Measurements from ENCODE around the gene ADAMTS16. TPM values are rescaled to one million over a fixed set of nuclear protein-coding genes. Genes with fewer than 3 reads are reported as not detected.

ADAMTS16 gene
- total and polyA plus RNA-seq, 9 of the 15 experiments (the other 6 are each of a cell fraction or from before 2014, with no cell fraction given) = not detected

DNA sequence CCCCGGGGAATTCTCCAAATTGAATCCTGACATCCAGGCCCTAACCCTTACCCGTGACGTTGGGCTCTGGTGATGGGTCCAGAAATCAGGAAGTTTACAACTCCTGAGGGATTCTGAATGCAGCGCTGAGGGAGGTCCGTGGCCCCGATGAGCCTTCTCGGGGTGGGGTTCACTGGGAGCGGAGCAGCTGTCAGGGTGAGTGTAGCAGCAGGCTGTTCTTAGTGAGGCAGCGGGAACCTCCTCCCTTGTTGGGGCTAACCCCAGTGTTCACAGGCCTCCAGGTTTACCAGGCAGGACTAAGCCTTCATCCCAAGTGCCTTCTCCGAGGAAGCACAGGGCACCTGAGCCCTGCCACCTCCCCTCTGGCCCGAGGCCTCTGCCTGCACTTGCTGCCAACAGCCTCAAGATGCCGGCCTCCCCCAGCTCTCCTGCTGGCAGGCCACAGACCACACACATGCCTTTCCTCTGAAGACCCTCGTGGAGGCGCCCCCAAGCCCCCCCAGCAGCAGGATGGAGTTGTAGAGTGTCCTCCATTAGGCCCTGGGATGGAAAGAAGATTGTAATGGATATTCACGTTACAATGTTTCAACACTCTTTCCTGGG, 7.3 kb upstream of the ADAMTS16 start:
- FAIRE-seq = no peak
- CTCF ChIA-PET (ENCODE audit: low intra/inter-chr PET ratio) = no interaction called here
- no peak for DNase-seq (ENCODE audit: extremely low read depth in 1 of 4, low spot score in 3 of 4)
- Histone ChIP-seq H3K9me1 (ENCODE audit: control insufficient read depth, insufficient read depth, low read length) (no peaks in the 10 kb centered on the region), H3K36me3 (ENCODE audit: control insufficient read depth, insufficient read depth, low read length) (no peaks in the 10 kb centered on the region), H3K4me1 (replicated peaks in 1 of 2; ENCODE audit: control insufficient read depth in 2 of 2, insufficient read depth in 2 of 2, low read length in 2 of 2) (no peaks in the 10 kb centered on the region), H3K27ac (ENCODE audit: extremely low read depth, low read depth, low read length) (no peak overlapping the region), H3K9ac (ENCODE audit: insufficient read depth in 1 of 2, low read depth in 2 of 2, low read length in 2 of 2) (no peak overlapping the region; a peak in 1 of 4 replicates), H2AFZ (ENCODE audit: low read depth, low read length) (no peak overlapping the region), H4K20me1 (replicated peaks; ENCODE audit: control insufficient read depth, insufficient read depth, low read length) (no peaks in the 10 kb centered on the region), H3K79me2 (ENCODE audit: control insufficient read depth, insufficient read depth, low read length) (no peaks in the 10 kb centered on the region), H3K4me2 (ENCODE audit: insufficient read depth, low read length) (no peak overlapping the region), H3K9me3 (replicated peaks; ENCODE audit: control insufficient read depth, insufficient read depth, low read depth, low read length) (no peaks in the 10 kb centered on the region), H3K4me3 (no peak overlapping the region), H3K27me3 (ENCODE audit: control insufficient read depth in 2 of 2, insufficient read depth in 2 of 2, low read length in 2 of 2) (peaks cover 0 to 27% of the 10 kb centered on the region in 2 experiments; a peak in 3 of 5 replicates)
- intact Hi-C loops (cut with micrococcal nuclease) = no loop called here
- WGBS (ENCODE audit: insufficient coverage, low coverage, missing lambda C conversion rate) = 4% methylated on average over 15 of the region's 15 CpGs
- in situ Hi-C loops (cut with MboI) = no loop called here
- POLR2A ChIA-PET = no interaction called here
- no peak for ATAC-seq
- no TSS peak for BruUV-seq (replicated peaks)
- TF ChIP-seq NFXL1 (CRISPR knock-in tag; IDR thresholded peaks at IDR 0.05) = no peak
- TF ChIP-seq, protein P1, sequence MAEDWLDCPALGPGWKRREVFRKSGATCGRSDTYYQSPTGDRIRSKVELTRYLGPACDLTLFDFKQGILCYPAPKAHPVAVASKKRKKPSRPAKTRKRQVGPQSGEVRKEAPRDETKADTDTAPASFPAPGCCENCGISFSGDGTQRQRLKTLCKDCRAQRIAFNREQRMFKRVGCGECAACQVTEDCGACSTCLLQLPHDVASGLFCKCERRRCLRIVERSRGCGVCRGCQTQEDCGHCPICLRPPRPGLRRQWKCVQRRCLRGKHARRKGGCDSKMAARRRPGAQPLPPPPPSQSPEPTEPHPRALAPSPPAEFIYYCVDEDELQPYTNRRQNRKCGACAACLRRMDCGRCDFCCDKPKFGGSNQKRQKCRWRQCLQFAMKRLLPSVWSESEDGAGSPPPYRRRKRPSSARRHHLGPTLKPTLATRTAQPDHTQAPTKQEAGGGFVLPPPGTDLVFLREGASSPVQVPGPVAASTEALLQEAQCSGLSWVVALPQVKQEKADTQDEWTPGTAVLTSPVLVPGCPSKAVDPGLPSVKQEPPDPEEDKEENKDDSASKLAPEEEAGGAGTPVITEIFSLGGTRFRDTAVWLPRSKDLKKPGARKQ (CRISPR knock-in tag; IDR thresholded peaks at IDR 0.05) = no peak
- TF ChIP-seq RFX5 (IDR thresholded peaks at IDR 0.05; ENCODE audit: low read depth, low read length) = no peak
- TF ChIP-seq, protein P2, sequence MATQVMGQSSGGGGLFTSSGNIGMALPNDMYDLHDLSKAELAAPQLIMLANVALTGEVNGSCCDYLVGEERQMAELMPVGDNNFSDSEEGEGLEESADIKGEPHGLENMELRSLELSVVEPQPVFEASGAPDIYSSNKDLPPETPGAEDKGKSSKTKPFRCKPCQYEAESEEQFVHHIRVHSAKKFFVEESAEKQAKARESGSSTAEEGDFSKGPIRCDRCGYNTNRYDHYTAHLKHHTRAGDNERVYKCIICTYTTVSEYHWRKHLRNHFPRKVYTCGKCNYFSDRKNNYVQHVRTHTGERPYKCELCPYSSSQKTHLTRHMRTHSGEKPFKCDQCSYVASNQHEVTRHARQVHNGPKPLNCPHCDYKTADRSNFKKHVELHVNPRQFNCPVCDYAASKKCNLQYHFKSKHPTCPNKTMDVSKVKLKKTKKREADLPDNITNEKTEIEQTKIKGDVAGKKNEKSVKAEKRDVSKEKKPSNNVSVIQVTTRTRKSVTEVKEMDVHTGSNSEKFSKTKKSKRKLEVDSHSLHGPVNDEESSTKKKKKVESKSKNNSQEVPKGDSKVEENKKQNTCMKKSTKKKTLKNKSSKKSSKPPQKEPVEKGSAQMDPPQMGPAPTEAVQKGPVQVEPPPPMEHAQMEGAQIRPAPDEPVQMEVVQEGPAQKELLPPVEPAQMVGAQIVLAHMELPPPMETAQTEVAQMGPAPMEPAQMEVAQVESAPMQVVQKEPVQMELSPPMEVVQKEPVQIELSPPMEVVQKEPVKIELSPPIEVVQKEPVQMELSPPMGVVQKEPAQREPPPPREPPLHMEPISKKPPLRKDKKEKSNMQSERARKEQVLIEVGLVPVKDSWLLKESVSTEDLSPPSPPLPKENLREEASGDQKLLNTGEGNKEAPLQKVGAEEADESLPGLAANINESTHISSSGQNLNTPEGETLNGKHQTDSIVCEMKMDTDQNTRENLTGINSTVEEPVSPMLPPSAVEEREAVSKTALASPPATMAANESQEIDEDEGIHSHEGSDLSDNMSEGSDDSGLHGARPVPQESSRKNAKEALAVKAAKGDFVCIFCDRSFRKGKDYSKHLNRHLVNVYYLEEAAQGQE (IDR thresholded peaks at IDR 0.05; ENCODE audit: borderline replicate concordance) = no peak
- TF ChIP-seq, protein P2 (CRISPR knock-in tag; IDR thresholded peaks at IDR 0.05; ENCODE audit: low read depth) = no peak
- TF ChIP-seq, protein P3, sequence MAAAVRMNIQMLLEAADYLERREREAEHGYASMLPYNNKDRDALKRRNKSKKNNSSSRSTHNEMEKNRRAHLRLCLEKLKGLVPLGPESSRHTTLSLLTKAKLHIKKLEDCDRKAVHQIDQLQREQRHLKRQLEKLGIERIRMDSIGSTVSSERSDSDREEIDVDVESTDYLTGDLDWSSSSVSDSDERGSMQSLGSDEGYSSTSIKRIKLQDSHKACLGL (CRISPR knock-in tag; IDR thresholded peaks at IDR 0.05; ENCODE audit: borderline replicate concordance, poor library complexity, severe bottlenecking) = no peak
- TF ChIP-seq MXI1 (IDR thresholded peaks at IDR 0.05; ENCODE audit: low read depth, low read length) = no peak
- no peak for TF ChIP-seq CXXC5 (CRISPR knock-in tag; IDR thresholded peaks at IDR 0.05)
- TF ChIP-seq, protein P4, sequence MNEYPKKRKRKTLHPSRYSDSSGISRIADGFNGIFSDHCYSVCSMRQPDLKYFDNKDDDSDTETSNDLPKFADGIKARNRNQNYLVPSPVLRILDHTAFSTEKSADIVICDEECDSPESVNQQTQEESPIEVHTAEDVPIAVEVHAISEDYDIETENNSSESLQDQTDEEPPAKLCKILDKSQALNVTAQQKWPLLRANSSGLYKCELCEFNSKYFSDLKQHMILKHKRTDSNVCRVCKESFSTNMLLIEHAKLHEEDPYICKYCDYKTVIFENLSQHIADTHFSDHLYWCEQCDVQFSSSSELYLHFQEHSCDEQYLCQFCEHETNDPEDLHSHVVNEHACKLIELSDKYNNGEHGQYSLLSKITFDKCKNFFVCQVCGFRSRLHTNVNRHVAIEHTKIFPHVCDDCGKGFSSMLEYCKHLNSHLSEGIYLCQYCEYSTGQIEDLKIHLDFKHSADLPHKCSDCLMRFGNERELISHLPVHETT (CRISPR knock-in tag; conservative IDR thresholded peaks at IDR 0.05 in 1 of 2, IDR thresholded peaks at IDR 0.05 in 1 of 2) = no peak
- no peak for TF ChIP-seq NCOR1 (IDR thresholded peaks at IDR 0.05)
